UCSD-AML1 (cell line): ENCODE results near the gene NEDD4L.

ENCODE experiments used
- DNase-seq: peaks from one replicate; lab custom pipeline; 2025; ENCODE audit not compliant: unreplicated experiment; lab: John Stamatoyannopoulos, UW

Gene NEDD4L

GRCh38 chr18:58091099-58091611, 47.1 kb downstream of the NEDD4L start:
- DNase-seq: no peak

GRCh38 chr18:58093311-58093803, 49.3 kb downstream of the NEDD4L start:
- no peak for DNase-seq

DNA sequence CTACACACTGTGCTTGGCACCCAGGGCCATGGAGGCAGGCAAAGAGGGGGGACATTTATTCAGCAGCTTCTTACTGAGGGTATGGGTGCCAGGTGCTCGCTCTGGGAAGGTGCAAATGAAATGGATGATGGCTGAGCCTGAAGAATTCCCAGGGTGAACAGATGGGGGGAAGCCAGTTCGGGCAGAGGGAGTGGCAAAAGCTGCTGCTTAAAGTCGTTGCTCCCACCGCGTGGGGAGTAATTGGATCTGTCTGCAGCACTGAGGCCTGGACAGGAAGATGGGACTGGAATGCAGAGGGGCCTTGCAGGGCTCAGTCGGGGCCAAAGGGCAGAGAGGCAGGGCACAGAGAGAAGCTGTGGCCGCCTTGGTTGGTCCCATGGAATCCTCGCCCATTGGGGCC, 51.2 kb downstream of the NEDD4L start:
- DNase-seq: no peak

- no peak for DNase-seq
Measured at GRCh38 chr18:58095655-58096054, 51.6 kb downstream of the NEDD4L start.

- no peak for DNase-seq
Measured at GRCh38 chr18:58096658-58097057, 52.6 kb downstream of the NEDD4L start.

DNA sequence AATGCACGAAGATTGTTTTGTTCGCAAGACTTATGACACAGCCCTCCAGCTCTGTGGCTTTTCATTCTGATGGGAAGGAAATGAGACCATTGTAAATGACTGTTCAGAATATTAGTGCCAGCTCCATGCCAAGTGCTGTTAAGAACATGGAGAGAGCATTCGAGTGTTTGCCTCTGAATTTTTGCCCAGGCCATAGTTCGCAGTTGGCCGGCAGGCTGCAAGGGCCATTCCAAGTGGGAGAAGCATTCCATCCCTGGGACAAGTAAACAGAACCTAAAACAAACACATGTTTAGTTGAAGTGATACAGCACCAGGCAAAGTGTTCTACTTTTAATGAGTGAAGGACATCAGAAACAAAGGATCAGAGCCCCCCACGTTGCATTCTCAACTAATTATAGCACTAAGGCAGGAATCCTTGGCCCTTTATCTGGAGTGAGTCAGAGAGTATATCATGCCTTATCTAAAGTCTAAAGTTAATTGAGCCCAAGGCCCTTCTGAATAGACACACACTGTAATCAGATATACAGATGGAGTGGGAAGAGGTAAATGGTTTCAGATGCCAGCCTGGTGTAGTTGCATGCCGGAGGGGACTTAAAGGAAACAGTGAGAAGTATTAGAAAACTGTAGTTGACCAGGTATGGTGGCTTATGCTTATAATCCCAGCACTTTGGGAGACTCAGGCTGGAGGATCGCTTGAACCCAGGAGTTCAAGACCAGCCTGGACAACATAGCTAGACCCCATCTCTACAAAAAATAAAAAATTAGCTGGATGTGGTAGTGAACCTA, 53.3 kb downstream of the NEDD4L start:
- no peak for DNase-seq

DNA sequence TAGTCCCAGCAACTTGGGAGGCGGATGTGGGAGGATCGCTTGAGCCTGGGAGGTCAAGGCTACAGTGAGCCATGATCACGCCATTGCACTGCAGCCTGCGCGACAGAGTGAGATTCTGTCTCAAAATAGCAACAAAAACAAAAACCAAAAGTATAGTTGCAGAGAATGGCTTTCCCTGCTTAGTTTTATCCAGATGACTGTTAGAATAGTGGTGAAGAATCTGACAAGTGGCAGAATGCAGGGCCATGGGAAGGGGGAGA, 53.8 kb downstream of the NEDD4L start:
- DNase-seq: no peak

GRCh38 chr18:58098706-58099105, 54.7 kb downstream of the NEDD4L start:
- no peak for DNase-seq

DNA sequence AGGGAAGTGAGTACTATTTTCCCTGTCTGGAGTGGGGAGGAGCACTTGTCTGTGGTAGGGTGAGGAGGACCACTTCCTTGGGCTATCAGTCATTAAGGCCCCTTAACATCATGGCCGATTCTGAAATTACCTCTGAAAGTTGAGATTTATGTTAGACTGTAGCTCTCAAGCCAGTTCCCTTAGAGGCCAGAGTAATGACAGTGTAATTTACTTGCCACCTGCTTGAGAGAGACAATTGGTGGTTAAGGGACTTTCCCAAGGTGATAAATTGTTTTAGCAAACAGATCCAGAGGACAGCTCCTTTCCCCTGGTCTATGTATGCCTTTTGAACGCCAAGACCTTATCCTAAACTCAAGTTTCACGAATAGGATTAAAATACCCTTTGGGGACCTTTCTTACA, 56.1 kb downstream of the NEDD4L start:
- no peak for DNase-seq

GRCh38 chr18:58101291-58101794, 57.3 kb downstream of the NEDD4L start:
- DNase-seq: no peak

DNA sequence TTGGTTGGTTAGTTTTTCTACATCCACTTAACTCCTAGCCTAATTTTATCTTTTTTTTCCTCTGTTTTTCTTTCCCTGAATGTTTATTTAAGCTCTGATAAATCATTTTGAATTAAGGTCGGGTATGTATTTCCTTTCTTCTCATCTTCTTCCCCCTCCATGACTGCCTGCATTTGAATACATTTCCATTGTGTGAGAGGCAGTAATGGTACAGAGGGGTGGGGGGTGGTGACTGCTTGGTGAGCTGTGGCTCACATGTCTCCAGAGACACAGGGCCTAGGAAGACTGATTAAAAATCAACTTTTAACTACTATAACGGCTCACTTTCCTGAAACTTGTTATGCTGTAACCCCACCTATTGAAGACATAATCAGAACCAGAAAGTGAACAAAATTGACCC, 58.0 kb downstream of the NEDD4L start:
- no peak for DNase-seq

DNA sequence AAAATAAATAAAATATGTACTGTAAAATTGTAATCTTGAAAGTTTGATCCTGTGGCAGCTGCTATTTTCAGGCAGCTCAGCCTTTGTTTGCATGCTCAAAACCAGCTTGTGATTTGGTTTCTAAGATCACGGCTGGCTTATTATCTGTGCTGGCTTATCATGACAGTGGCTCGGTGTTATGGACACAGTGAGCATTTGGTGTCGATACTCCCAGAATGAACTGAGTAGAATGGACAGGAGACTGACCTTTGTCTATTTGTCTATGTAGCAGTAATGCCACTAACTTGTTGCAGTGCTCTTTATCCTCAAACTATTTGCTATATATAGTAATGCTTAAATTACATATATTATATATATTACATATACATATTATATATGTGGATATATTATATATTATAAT, 58.8 kb downstream of the NEDD4L start:
- no peak for DNase-seq

GRCh38 chr18:58103339-58103985, 59.4 kb downstream of the NEDD4L start:
- DNase-seq: no peak

GRCh38 chr18:58104096-58104495, 60.1 kb downstream of the NEDD4L start:
- DNase-seq: no peak

GRCh38 chr18:58105206-58105887, 61.3 kb downstream of the NEDD4L start:
- DNase-seq: no peak

DNA sequence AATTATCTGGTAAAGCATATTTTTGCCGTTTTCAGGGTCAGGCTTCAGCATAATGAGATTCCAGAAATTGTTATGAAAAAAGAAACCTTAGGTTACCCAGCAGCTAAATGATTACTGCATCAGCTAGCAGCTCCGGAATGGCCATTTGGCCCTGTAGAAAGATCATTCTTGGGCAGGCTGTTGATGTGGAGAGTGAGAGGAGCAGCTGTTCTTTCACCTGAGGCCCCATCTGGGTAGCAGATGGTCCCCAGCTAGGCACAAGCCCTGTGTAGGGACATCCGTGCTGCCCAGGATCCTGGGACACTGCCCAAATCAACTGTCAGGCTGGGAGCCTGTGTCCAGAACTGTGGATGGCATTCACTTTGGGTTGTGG, 61.8 kb downstream of the NEDD4L start:
- no peak for DNase-seq

DNA sequence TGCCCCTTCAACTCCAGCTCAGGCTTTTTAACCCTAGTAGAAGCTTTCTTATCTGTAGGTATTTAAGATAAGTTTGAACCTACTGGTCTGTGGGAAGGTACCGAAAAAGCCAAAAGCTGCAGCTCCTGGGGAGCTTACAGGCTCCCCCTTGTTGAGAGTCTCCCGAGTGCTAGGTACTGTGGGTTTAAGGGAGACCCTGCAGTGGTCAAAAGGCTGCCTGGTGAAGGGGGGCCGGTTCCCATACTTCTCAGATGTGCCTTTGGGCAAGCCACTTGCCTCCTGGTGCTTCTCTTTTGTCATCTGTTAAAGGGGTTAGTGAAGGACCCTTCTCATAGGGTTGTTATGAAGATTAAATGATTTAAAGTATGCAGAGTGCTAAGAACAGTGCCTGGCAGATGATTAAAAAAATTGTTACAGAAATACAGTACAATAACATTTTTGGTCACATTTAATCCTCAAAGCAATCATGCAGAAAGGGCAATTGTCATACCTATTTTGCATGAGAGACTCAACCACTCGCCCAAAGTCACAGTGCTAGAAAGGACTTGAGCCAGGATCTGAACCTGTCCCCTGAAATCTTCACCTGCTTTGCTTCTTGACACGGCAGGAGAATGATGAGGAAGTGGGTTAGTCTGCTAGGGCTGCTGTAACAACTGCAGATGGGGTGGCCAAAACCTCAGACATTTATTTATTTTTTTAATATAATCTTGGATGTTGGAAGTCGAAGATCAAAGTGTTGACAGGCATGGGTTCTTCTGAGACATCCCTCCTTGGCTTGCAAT, 62.5 kb downstream of the NEDD4L start:
- no peak for DNase-seq

GRCh38 chr18:58109256-58109655, 65.2 kb downstream of the NEDD4L start:
- DNase-seq: no peak

DNA sequence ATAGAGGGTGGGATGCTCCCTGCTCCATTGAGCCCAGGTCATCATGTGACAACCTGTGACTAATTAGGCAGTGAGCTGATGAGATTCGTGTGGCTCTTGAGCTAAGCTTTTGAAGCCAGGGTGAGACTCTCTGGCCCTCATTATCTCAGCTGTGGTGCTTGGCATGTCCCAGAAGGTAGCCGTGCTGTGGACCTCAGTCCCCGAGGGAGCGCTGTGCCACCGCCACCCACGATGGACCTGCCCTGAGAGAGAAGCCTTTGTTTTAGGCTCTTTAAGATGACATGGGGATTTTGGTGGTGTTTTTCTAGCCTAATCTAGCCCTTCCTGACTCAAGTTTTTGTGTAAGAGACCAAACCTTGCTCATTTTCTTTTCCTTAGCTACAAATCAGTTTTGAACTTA, 66.4 kb downstream of the NEDD4L start:
- DNase-seq: no peak

DNA sequence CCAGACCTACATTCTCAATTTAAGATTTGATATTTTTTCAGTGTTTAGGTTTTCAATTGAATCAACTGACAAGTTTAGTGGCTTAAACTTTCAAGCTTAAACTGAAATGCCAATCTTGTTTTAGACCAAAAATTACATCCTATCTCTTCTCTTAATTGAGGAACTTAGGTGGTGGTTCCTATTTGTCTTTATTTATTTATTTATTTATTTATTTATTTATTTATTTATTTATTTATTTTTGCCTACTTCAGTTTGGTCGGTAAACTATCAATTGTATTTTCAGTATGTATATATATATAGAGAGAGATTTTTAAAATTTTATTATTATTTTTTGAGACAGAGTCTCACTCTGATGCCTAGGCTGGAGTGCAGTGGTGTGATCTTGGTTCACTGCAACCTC, 68.1 kb downstream of the NEDD4L start:
- DNase-seq: no peak

DNA sequence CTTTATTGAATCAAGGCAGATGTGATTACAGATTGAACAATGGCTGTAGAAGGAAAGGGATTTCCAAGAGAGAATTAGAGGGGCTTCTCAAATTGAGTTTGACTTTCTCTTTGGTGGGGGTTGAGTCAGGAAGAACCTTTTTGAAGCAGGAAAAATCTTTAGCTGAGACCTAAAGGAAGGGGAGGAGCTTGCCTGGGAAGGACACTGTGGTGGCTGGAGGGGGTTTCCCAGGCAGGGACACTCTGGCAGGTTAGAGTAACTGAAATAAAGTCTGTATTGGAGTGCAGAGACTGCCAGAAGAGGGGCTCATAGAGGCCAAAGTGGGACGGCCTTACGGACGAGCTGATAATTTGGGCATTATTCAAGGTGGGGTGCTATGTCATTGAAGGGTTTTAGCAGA, 69.3 kb downstream of the NEDD4L start:
- no peak for DNase-seq
